Endothelial cell of umbilical vein (primary cell): ENCODE results near the gene TTC33. TPM values are rescaled to one million over a fixed set of nuclear protein-coding genes. Genes with fewer than 3 reads are reported as not detected.
A peak's percentile ranks its signal among the peaks of the same experiment; 100 is the strongest.

Experiments used
- BruUV-seq: library from RNA; stranded (reverse); fragments of 400-500 nt; replicated peaks from 2 replicates; lab custom pipeline; 2021; lab: Mats Ljungman, UMichigan
- CTCF ChIA-PET: fragments of 300-600, 350-600 bp; sonication (Branson Sonifier 250); formaldehyde crosslinking; loops from one replicate; lab custom pipeline; 2021; ENCODE audit warnings: antibody characterized with exemption, inconsistent platforms; lab: Charles Lee
- POLR2A ChIA-PET: fragments of 300-600, 350-600 bp; sonication (Branson Sonifier 250); formaldehyde crosslinking; loops from one replicate; lab custom pipeline; 2021; ENCODE audit warnings: antibody characterized with exemption, inconsistent platforms; lab: Charles Lee
- DNase-seq: peaks from one replicate; pipeline ENCODE4 v3.0.0-alpha.2; 2011; ENCODE audit warnings: low read depth, low spot score
- FAIRE-seq: peaks from 2 replicates; lab custom pipeline; 2011; peaks lifted over from hg19 to GRCh38; lab: Jason Lieb, UNC
- H2AFZ ChIP-seq: 2 replicates; pipeline ENCODE4 v1.6.0; 2012; ENCODE audit warnings: low read depth, low read length, control low read depth, inconsistent platforms
- H3K27ac ChIP-seq: 2 replicates; pipeline ENCODE4 v1.5.1; 2011; ENCODE audit warnings: low read depth, mild to moderate bottlenecking, control low read depth, low read length, moderate library complexity; ENCODE audit not compliant: insufficient read depth
- H3K27me3 ChIP-seq, 2 experiments: 2 replicates each; pipeline versions ENCODE4 v1.6.0 to v1.6.1; 2011; ENCODE audit warnings: low read length in 2 of 2, mixed read lengths in 1 of 2; ENCODE audit not compliant: control insufficient read depth in 2 of 2, insufficient read depth in 2 of 2
- H3K36me3 ChIP-seq, 2 experiments: 2 replicates in 1 of 2; 3 replicates in 1 of 2; pipeline ENCODE4 v1.5.1; 2011; ENCODE audit warnings: low read length in 2 of 2, mild to moderate bottlenecking in 1 of 2, moderate library complexity in 1 of 2; ENCODE audit not compliant: control insufficient read depth in 2 of 2, insufficient read depth in 2 of 2; ENCODE audit errors: extremely low read depth in 1 of 2
- H3K4me1 ChIP-seq: 3 replicates; pipeline ENCODE4 v1.5.1; 2011; ENCODE audit warnings: mild to moderate bottlenecking, low read length; ENCODE audit not compliant: control insufficient read depth, insufficient read depth; ENCODE audit errors: extremely low read depth
- H3K4me2 ChIP-seq: 2 replicates; pipeline ENCODE4 v1.6.1; 2011; ENCODE audit warnings: low read length, control low read depth, mixed read lengths; ENCODE audit not compliant: insufficient read depth
- H3K4me3 ChIP-seq, 3 experiments: fragments of 200-600 bp in 1 of 3; sonication (generic), shearing (Covaris generic) in 1 of 3; replicated peaks in 1 of 3; 2 replicates each; pipeline ENCODE4 v1.5.1; 2011 to 2016; ENCODE audit warnings: control low read depth in 3 of 3, low read length in 3 of 3, mild to moderate bottlenecking in 2 of 3, inconsistent platforms in 1 of 3, low read depth in 1 of 3, moderate library complexity in 1 of 3; ENCODE audit not compliant: insufficient read depth in 1 of 3
- H3K79me2 ChIP-seq: 2 replicates; pipeline ENCODE4 v1.6.0; 2012; ENCODE audit warnings: low read length, inconsistent platforms; ENCODE audit not compliant: control insufficient read depth, insufficient read depth
- H3K9ac ChIP-seq: replicated peaks from 2 replicates; pipeline ENCODE3; 2011; ENCODE audit warnings: low read length, control low read depth; ENCODE audit not compliant: insufficient read depth; ENCODE audit errors: extremely low read depth
- H3K9me1 ChIP-seq: replicated peaks from 3 replicates; pipeline ENCODE4 v1.6.0; 2011; ENCODE audit warnings: mild to moderate bottlenecking, low read length; ENCODE audit not compliant: control insufficient read depth, insufficient read depth; ENCODE audit errors: extremely low read depth
- H3K9me3 ChIP-seq: replicated peaks from 2 replicates; pipeline ENCODE4 v1.5.1; 2012; ENCODE audit warnings: low read length, inconsistent platforms; ENCODE audit not compliant: control insufficient read depth, insufficient read depth
- H4K20me1 ChIP-seq: replicated peaks from 2 replicates; pipeline ENCODE3; 2011; ENCODE audit warnings: mild to moderate bottlenecking, low read length; ENCODE audit not compliant: control insufficient read depth, insufficient read depth; ENCODE audit errors: extremely low read depth
- CTCF ChIP-seq, 2 donors: IDR thresholded peaks; 1 replicate in 1 of 2; 2 replicates in 1 of 2; pipeline ENCODE4 v1.5.1; 2011; ENCODE audit warnings: low read length in 2 of 2, mild to moderate bottlenecking in 2 of 2, moderate library complexity in 2 of 2, control low read depth in 1 of 2, inconsistent platforms in 1 of 2, low read depth in 1 of 2; ENCODE audit not compliant: insufficient read depth in 1 of 2; ENCODE audit errors: extremely low read depth in 1 of 2
- EZH2 ChIP-seq: IDR thresholded peaks from 2 replicates; pipeline ENCODE4 v1.6.1; 2012; ENCODE audit warnings: borderline replicate concordance, low read depth, mild to moderate bottlenecking, moderate library complexity, low read length, inconsistent platforms; ENCODE audit not compliant: severe bottlenecking
- FOS ChIP-seq: IDR thresholded peaks from 2 replicates; pipeline ENCODE4 v1.6.1; 2011; ENCODE audit warnings: mild to moderate bottlenecking, low read length, moderate library complexity, borderline replicate concordance; ENCODE audit not compliant: insufficient read depth
- GATA2 ChIP-seq: IDR thresholded peaks from 2 replicates; pipeline ENCODE4 v1.7.0; 2011; ENCODE audit warnings: low read depth, mild to moderate bottlenecking, moderate library complexity, mixed read lengths, low read length; ENCODE audit not compliant: insufficient read length, insufficient read depth
- JUN ChIP-seq: IDR thresholded peaks from 2 replicates; pipeline ENCODE4 v1.6.1; 2011; ENCODE audit warnings: borderline replicate concordance, low read depth; ENCODE audit not compliant: insufficient read length, insufficient read depth
- MAX ChIP-seq: IDR thresholded peaks from 2 replicates; pipeline ENCODE4 v1.6.1; 2011; ENCODE audit not compliant: insufficient read depth, insufficient read length
- MYC ChIP-seq: IDR thresholded peaks from one replicate; pipeline ENCODE4 v1.6.1; 2011; ENCODE audit warnings: mild to moderate bottlenecking, low read depth, low read length
- POLR2A ChIP-seq: IDR thresholded peaks from 2 replicates; pipeline ENCODE4 v1.6.1; 2012; ENCODE audit warnings: low read depth, mild to moderate bottlenecking, control low read depth, low read length
- POLR2AphosphoS5 ChIP-seq: IDR thresholded peaks from 2 replicates; pipeline ENCODE4 v1.6.1; 2012; ENCODE audit warnings: low read depth, mild to moderate bottlenecking, control low read depth, low read length, moderate library complexity; ENCODE audit not compliant: insufficient read depth
- dilution Hi-C: fragments of 300-500 bp; cut with MboI; formaldehyde crosslinking; loops from one replicate; pipeline ENCODE4 v1.15.0; 2019; ENCODE audit warnings: low sequenced_read_pairs; ENCODE audit not compliant: extremely low pct_ligation_motif_present
- intact Hi-C: fragments of 100-400 bp; cut with micrococcal nuclease; formaldehyde crosslinking; loops from one replicate; pipeline ENCODE4 v1.10.0; 2022
- polyA plus RNA-seq, 4 experiments: library from polyadenylated mRNA; depleted of rRNA in 3 of 4; stranded (reverse) in 3 of 4; unstranded in 1 of 4; fragments of >200 nt; gene quantifications; 2 replicates each; pipeline versions ENCODE4 v1.2.1 to v1.2.3, GENCODE V29; 2011 to 2012; ENCODE audit warnings: missing spikeins in 1 of 4
- total RNA-seq: library from RNA; stranded (reverse); gene quantifications from 2 replicates; pipeline ENCODE4 v1.2.3, GENCODE V29; 2021

The TTC33 gene
- total and polyA plus RNA-seq, 2 donors (not counting 3 experiments of a cell fraction or from before 2014, with no cell fraction given), result 2.2 to 11.7 TPM

GRCh38 chr5:40578501-40579451 lies 177.0 kb downstream of the TTC33 start:
- no TSS peak for BruUV-seq
- intact Hi-C loops, result no loop called here
- dilution Hi-C loops, result no loop called here
- ChIA-PET CTCF (no interaction called here), POLR2A (no interaction called here)
- H3K9ac ChIP-seq, result no peak overlapping the region
- H2AFZ ChIP-seq, result peak overlapping the region; percentile 70
- H4K20me1 ChIP-seq, result no peaks in the 10 kb centered on the region
- H3K27ac ChIP-seq, result no peak overlapping the region
- no peaks in the 10 kb centered on the region for H3K9me3 ChIP-seq
- FAIRE-seq, result no peak
- H3K9me1 ChIP-seq, result no peaks in the 10 kb centered on the region
- no peak for TF ChIP-seq POLR2A
- TF ChIP-seq FOS, result no peak
- no peak for TF ChIP-seq POLR2AphosphoS5
- TF ChIP-seq MYC, result no peak
- TF ChIP-seq CTCF (IDR thresholded peaks at IDR 0.05; ENCODE audit: extremely low read depth in 1 of 2, insufficient read depth in 1 of 2, low read depth in 1 of 2, low read length in 2 of 2), result no peak
- TF ChIP-seq EZH2, result no peak
- no peak for TF ChIP-seq GATA2
- no peak for TF ChIP-seq MAX
- no peak for TF ChIP-seq JUN
- peak; percentile 14 for DNase-seq
- H3K4me3 ChIP-seq, result no peak overlapping the region
- H3K36me3 ChIP-seq, result no peaks in the 10 kb centered on the region
- H3K79me2 ChIP-seq, result no peaks in the 10 kb centered on the region
- no peaks in the 10 kb centered on the region for H3K4me1 ChIP-seq
- H3K27me3 ChIP-seq, result no peaks in the 10 kb centered on the region
- H3K4me2 ChIP-seq, result no peak overlapping the region
